Naive thymus-derived CD4-positive, alpha-beta T cell (primary cell): Measurements from ENCODE around the gene CT55. TPM values are rescaled to one million over a fixed set of nuclear protein-coding genes. Genes with fewer than 3 reads are reported as not detected.
"Not testable (repeated sequence)": the region's sequence is repeated elsewhere in the genome, so short reads cannot be mapped to it uniquely, and the experiment has no call there.

Experiments used
- ATAC-seq: fragments of 150-1000 bp; cut with Tn5 transposase; 2 replicates; pipeline ENCODE4 v1.10.0; 2021; ENCODE audit warnings: mild to moderate bottlenecking, moderate library complexity
- CTCF ChIA-PET: fragments of 350-600 bp; sonication (Branson Sonifier 250); formaldehyde crosslinking; loops from one replicate; lab custom pipeline; 2021; ENCODE audit warnings: antibody characterized with exemption; lab: Charles Lee
- POLR2A ChIA-PET: fragments of 350-600 bp; sonication (Branson Sonifier 250); formaldehyde crosslinking; loops from one replicate; lab custom pipeline; 2021; ENCODE audit warnings: antibody characterized with exemption, inconsistent platforms; lab: Charles Lee
- DNase-seq, 9 donors: peaks; one replicate each; pipeline versions ENCODE4 v3.0.0 to v3.0.0-alpha.2; 2020 to 2022; ENCODE audit warnings: mixed read lengths in 1 of 9
- H3K27ac ChIP-seq: one replicate; pipeline ENCODE4 v1.7.0; 2013; ENCODE audit warnings: mild to moderate bottlenecking, low read depth, low read length, moderate library complexity
- H3K27me3 ChIP-seq, 2 donors: one replicate each; pipeline ENCODE4 v1.7.0; 2013; ENCODE audit warnings: low read length in 2 of 2, mild to moderate bottlenecking in 2 of 2, moderate library complexity in 2 of 2; ENCODE audit not compliant: control insufficient read depth in 2 of 2, insufficient read depth in 2 of 2
- H3K36me3 ChIP-seq, 3 experiments: 1 replicate in 2 of 3; 2 replicates in 1 of 3; pipeline ENCODE4 v1.7.0; 2013; ENCODE audit warnings: low read length in 3 of 3, mild to moderate bottlenecking in 3 of 3, moderate library complexity in 1 of 3; ENCODE audit not compliant: insufficient read depth in 3 of 3, control insufficient read depth in 2 of 3
- H3K4me1 ChIP-seq, 2 donors: one replicate each; pipeline ENCODE4 v1.7.0; 2013; ENCODE audit warnings: low read length in 2 of 2, mild to moderate bottlenecking in 2 of 2, moderate library complexity in 1 of 2; ENCODE audit not compliant: control insufficient read depth in 2 of 2, insufficient read depth in 2 of 2
- H3K4me3 ChIP-seq: 2 replicates; pipeline ENCODE4 v1.7.0; 2013; ENCODE audit warnings: mild to moderate bottlenecking, low read length
- H3K9me3 ChIP-seq, 3 experiments: 1 replicate in 2 of 3; 2 replicates in 1 of 3; pipeline ENCODE4 v1.7.0; 2013; ENCODE audit warnings: low read length in 3 of 3; ENCODE audit not compliant: control insufficient read depth in 2 of 3
- H3K27ac Mint-ChIP-seq, 9 donors: one replicate each; pipeline ENCODE4 v1.8.0; 2020 to 2022; ENCODE audit warnings: mixed read lengths in 9 of 9, mild to moderate bottlenecking in 8 of 9, moderate library complexity in 5 of 9, inconsistent platforms in 2 of 9
- H3K27me3 Mint-ChIP-seq, 5 donors: one replicate each; pipeline ENCODE4 v1.8.0; 2021 to 2022; ENCODE audit warnings: mixed read lengths in 5 of 5, mild to moderate bottlenecking in 1 of 5
- H3K36me3 Mint-ChIP-seq, 5 donors: one replicate each; pipeline ENCODE4 v1.8.0; 2020 to 2022; ENCODE audit warnings: mixed read lengths in 5 of 5, mild to moderate bottlenecking in 3 of 5, inconsistent platforms in 1 of 5
- H3K4me1 Mint-ChIP-seq, 7 donors: one replicate each; pipeline ENCODE4 v1.8.0; 2020 to 2022; ENCODE audit warnings: mixed read lengths in 7 of 7, mild to moderate bottlenecking in 3 of 7, inconsistent platforms in 1 of 7
- H3K4me3 Mint-ChIP-seq, 10 donors: one replicate each; pipeline ENCODE4 v1.8.0; 2020 to 2022; ENCODE audit warnings: mild to moderate bottlenecking in 10 of 10, mixed read lengths in 10 of 10, moderate library complexity in 6 of 10, inconsistent platforms in 2 of 10
- H3K9me3 Mint-ChIP-seq, 11 donors: one replicate each; pipeline ENCODE4 v1.8.0; 2020 to 2022; ENCODE audit warnings: mixed read lengths in 11 of 11, mild to moderate bottlenecking in 4 of 11, inconsistent platforms in 1 of 11, moderate library complexity in 1 of 11
- intact Hi-C, 2 donors: fragments of 100-400 bp; cut with micrococcal nuclease; formaldehyde crosslinking; loops; one replicate each; pipeline ENCODE4 v1.15.1; 2023
- polyA plus RNA-seq, 2 donors: library from polyadenylated mRNA; unstranded; fragments of 300-500 nt; fragmentation: Illumina TruSeq; gene quantifications; one replicate each; pipeline ENCODE4 v1.2.3, GENCODE V29; 2021
- total RNA-seq, 6 experiments: library from RNA in 5 of 6; stranded (reverse) in 5 of 6; gene quantifications; 1 replicate in 5 of 6; 2 replicates in 1 of 6; pipeline ENCODE4 v1.2.3 and lab custom pipeline; 2021 to 2026

Gene CT55, protein sequence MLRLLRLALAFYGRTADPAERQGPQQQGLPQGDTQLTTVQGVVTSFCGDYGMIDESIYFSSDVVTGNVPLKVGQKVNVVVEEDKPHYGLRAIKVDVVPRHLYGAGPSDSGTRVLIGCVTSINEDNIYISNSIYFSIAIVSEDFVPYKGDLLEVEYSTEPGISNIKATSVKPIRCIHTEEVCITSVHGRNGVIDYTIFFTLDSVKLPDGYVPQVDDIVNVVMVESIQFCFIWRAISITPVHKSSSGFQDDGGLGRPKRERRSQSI
- not detected for total RNA-seq
- polyA plus RNA-seq, result not detected
- not detected for total RNA-seq (lab: John Stamatoyannopoulos, UW)

DNA sequence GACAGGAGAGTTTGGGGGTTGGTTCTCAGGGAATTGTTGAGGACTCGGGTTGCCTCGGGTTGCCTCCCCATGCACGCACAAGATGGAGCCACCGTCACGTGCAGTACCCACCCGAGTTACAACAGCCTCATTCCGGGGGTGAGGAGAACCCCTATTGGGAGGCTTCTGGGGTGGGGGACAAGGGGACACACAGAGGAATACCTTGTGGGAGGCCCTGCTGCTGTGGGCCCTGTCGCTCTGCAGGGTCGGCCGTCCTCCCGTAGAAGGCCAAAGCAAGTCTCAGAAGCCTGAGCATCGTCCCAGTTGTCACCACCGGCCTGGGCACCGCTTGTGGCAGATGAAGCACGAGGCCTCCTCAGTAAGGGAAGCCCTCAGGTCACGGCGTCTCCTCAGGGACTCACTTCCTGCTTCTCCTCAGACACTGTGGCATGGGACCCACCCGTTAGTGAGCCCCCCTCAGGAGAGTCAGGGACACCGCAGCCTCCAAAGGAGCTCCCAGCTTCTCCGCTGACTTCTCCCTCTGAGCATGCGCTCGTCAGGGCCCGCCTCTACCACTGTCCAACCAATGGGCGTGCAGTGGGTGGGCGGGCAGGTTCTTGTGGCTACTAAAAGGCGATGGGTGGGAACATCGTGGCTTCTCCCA lies at the start of gene CT55:
TSS of gene CT55 (minus strand) at position 522 of the 643 bp plus-strand sequence. CDS start at position 295, 227 bp downstream.
- DNase-seq (no peak), ATAC-seq (no peak)
- H3K27me3 ChIP-seq, result no peaks in the 10 kb centered on the region
- no peak within 1 kb of the TSS for H3K4me3 ChIP-seq
- no peaks in the 10 kb centered on the region for H3K36me3 ChIP-seq
- no peaks in the 10 kb centered on the region for H3K4me1 Mint-ChIP-seq
- peaks cover 3 to 18% (median 7%) of the 10 kb centered on the region in 5 donors for H3K27me3 Mint-ChIP-seq
- ChIA-PET POLR2A (no interaction called here), CTCF (no interaction called here)
- no peaks in the 10 kb centered on the region for H3K4me1 ChIP-seq
- H3K27ac ChIP-seq, result no peak within 1 kb of the TSS
- peaks cover 0 to 2% (median 0%) of the 10 kb centered on the region in 11 donors for H3K9me3 Mint-ChIP-seq
- intact Hi-C loops, result no loop called here
- no peak within 1 kb of the TSS for H3K27ac Mint-ChIP-seq
- H3K9me3 ChIP-seq, result no peaks in the 10 kb centered on the region
- no peak within 1 kb of the TSS for H3K4me3 Mint-ChIP-seq
- H3K36me3 Mint-ChIP-seq, result no peaks in the 10 kb centered on the region

DNA sequence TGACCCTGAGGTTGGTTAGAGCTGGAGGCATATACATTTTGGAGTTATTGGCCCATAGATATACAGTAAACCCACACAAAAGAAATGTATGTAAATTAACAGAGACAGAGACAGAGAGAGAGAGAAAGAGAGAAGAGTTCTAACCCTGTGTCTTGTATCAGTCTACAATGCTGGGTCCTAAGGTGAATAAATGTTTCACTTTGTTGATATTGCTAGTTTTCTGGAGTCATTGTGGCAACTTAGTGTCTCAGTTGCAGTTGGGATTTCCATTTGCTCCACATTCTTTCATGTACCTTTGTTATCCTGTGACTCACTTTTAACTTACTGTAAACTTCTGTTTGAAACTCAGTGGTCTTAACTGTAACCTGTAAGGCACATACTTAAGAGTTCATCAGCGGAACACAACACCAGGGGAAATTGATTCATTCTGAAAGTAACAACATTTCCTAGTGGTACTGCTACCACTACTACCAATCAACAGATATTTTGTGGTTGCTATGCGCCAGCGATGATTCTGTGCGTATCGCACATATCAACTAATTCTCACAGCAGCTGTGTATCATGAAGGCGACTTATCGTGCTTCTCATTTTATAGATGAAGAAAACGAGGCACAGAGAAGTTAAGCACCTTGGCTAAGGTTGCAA lies 42.1 kb upstream of the CT55 start:
- no peaks in the 10 kb centered on the region for H3K4me1 ChIP-seq
- Mint-ChIP-seq H3K27me3 (no peaks in the 10 kb centered on the region), H3K9me3 (peaks cover 0 to 3% (median 0%) of the 10 kb centered on the region in 11 donors), H3K4me3 (peak overlapping the region in 1 of 10 donors; percentile 65), H3K36me3 (peaks cover 0 to 5% (median 0%) of the 10 kb centered on the region in 5 donors), H3K4me1 (peaks cover 0 to 25% (median 0%) of the 10 kb centered on the region in 7 donors), H3K27ac (peak overlapping the region in 1 of 9 donors; percentile 84)
- intact Hi-C loops, result no loop called here
- ATAC-seq, result no peak
- H3K27me3 ChIP-seq, result no peaks in the 10 kb centered on the region
- no peak overlapping the region for H3K4me3 ChIP-seq
- ChIA-PET POLR2A (no interaction called here), CTCF (no interaction called here)
- DNase-seq, result peak in 1 of 9 donors; percentile 36
- H3K36me3 ChIP-seq, result no peaks in the 10 kb centered on the region
- no peak overlapping the region for H3K27ac ChIP-seq
- H3K9me3 ChIP-seq, result no peaks in the 10 kb centered on the region

DNA sequence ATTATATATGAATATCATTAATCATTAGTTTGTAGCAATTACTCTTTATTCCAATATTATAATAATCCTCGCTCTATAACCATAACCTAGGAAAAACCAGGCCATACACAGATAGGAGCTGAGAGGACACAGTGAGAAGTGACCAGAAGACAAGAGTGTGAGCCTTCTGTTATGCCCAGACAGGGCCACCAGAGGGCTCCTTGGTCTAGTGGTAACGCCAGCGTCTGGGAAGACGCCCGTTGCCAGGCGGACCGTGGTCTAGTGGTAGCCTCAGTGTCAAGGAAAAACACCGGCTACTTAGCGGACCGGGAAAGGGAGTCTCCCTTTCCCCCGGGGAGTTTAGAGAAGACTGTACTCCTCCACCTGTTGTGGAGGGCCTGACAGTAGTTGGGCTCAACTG lies 35.2 kb upstream of the CT55 start:
- DNase-seq, result peak in 5 of 9 donors; percentile 2 to 25 (median 8)
- H3K9me3 ChIP-seq, H3K9me3 Mint-ChIP-seq, H3K4me3 Mint-ChIP-seq, H3K36me3 Mint-ChIP-seq, ATAC-seq, POLR2A ChIA-PET, CTCF ChIA-PET, H3K27ac Mint-ChIP-seq, H3K36me3 ChIP-seq, H3K4me1 ChIP-seq, H3K27ac ChIP-seq, H3K27me3 ChIP-seq, H3K4me3 ChIP-seq: not testable (repeated sequence)
- intact Hi-C loops, result loop anchor here in 1 of 2 donors (1.0 kb wide), 1 partner anchor 271 kb away; no protein-coding TSS in a partner anchor
- Mint-ChIP-seq H3K4me1 (peaks cover 0 to 12% (median 0%) of the 10 kb centered on the region in 7 donors), H3K27me3 (peaks cover 0 to 28% (median 5%) of the 10 kb centered on the region in 5 donors)

DNA sequence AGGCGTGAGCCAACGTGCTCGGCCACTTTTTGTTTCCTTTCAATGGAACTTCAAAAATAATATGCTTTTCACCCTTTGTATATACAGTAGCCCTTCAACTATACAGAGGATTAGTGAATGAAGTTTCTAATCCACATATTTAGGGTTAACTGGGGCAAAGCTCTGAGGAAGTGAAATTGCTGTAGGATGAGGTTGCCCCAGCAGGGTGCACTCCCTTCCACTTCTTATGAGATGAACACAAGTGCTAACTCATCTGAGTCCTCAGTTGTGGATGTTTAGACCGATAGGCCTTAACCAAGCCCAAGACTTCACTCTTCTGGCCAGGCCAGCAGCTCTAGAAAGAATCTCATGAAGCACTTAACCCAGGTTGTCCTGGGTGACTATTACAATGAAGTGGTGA lies 29.1 kb upstream of the CT55 start:
- ChIA-PET POLR2A (no interaction called here), CTCF (no interaction called here)
- Mint-ChIP-seq H3K4me1 (no peaks in the 10 kb centered on the region), H3K4me3 (no peak overlapping the region), H3K9me3 (no peaks in the 10 kb centered on the region), H3K27me3 (peaks cover 0 to 34% (median 7%) of the 10 kb centered on the region in 5 donors), H3K36me3 (no peaks in the 10 kb centered on the region), H3K27ac (no peak overlapping the region)
- Histone ChIP-seq H3K27me3 (no peaks in the 10 kb centered on the region), H3K4me1 (no peaks in the 10 kb centered on the region), H3K4me3 (no peak overlapping the region), H3K27ac (no peak overlapping the region), H3K9me3 (no peaks in the 10 kb centered on the region), H3K36me3 (no peaks in the 10 kb centered on the region)
- ATAC-seq (no peak), DNase-seq (no peak)
- intact Hi-C loops, result no loop called here

DNA sequence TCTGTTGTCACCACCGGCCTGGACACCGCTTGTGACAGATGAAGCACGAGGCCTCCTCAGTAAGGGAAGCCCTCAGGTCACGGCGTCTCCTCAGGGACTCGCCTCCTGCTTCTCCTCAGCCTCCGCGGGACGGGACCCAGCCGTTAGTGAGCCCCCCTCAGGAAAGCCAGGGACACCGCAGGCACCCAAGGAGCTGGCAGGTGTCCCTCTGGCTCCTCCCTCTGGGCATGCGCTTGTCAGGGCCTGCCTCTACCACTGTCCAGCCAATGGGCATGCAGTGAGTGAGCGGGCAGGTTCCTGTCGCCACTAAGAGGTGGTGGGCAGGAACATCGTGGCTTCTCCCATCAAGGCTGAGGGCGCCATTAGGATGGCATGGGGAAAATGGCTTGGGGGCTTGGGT lies 23.5 kb upstream of the CT55 start:
- POLR2A ChIA-PET, result no interaction called here
- ATAC-seq, result no peak
- no peaks in the 10 kb centered on the region for H3K27me3 ChIP-seq

DNA sequence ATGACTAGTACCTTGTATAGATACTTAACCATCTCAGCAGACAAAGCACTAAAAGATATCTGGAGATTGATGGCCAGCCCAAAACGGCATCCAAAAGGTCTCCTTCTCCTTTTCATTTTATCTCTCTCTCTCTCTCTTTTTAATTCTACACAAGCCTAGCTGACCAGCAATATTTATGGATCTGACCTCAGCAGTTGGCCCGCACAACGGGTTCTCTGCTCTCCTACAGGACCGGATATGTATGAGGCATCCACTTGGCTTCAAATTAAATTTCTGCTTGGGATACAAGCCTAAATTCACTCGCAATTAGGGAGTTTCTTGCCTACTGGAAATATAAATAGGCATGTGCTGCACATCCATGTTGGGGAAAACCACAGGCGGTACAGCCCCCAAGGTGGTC lies 22.5 kb upstream of the CT55 start:
- ATAC-seq (no peak), DNase-seq (no peak)
- no peaks in the 10 kb centered on the region for H3K36me3 Mint-ChIP-seq
- no peak overlapping the region for H3K27ac Mint-ChIP-seq
- CTCF ChIA-PET, result no interaction called here
- no peak overlapping the region for H3K4me3 ChIP-seq
- H3K4me1 Mint-ChIP-seq, result no peaks in the 10 kb centered on the region
- POLR2A ChIA-PET, result no interaction called here
- no peaks in the 10 kb centered on the region for H3K9me3 ChIP-seq
- no peaks in the 10 kb centered on the region for H3K36me3 ChIP-seq
- no peaks in the 10 kb centered on the region for H3K9me3 Mint-ChIP-seq
- intact Hi-C loops, result no loop called here
- no peak overlapping the region for H3K4me3 Mint-ChIP-seq
- H3K27me3 Mint-ChIP-seq, result peaks cover 0 to 38% (median 4%) of the 10 kb centered on the region in 5 donors
- no peaks in the 10 kb centered on the region for H3K27me3 ChIP-seq
- no peak overlapping the region for H3K27ac ChIP-seq
- H3K4me1 ChIP-seq, result no peaks in the 10 kb centered on the region

More for the DNA sequence above, 23.5 kb upstream of the CT55 start:
- Histone ChIP-seq H3K36me3 (no peaks in the 10 kb centered on the region), H3K9me3 (no peaks in the 10 kb centered on the region), H3K27ac (no peak overlapping the region), H3K4me1 (no peaks in the 10 kb centered on the region), H3K4me3 (no peak overlapping the region)
- no peak for DNase-seq
- no peaks in the 10 kb centered on the region for H3K4me1 Mint-ChIP-seq
- no peaks in the 10 kb centered on the region for H3K36me3 Mint-ChIP-seq
- no peak overlapping the region for H3K27ac Mint-ChIP-seq
- H3K4me3 Mint-ChIP-seq, result no peak overlapping the region
- H3K27me3 Mint-ChIP-seq, result peaks cover 0 to 29% (median 4%) of the 10 kb centered on the region in 5 donors
- no peaks in the 10 kb centered on the region for H3K9me3 Mint-ChIP-seq
- intact Hi-C loops, result no loop called here
- CTCF ChIA-PET, result no interaction called here
